ENCODE measurements around the gene TEX35. TPM values are rescaled to one million over a fixed set of nuclear protein-coding genes. Genes with fewer than 3 reads are reported as not detected.

The TEX35 gene
- total RNA-seq, 1 experiment from 2014 or later = not detected

DNA sequence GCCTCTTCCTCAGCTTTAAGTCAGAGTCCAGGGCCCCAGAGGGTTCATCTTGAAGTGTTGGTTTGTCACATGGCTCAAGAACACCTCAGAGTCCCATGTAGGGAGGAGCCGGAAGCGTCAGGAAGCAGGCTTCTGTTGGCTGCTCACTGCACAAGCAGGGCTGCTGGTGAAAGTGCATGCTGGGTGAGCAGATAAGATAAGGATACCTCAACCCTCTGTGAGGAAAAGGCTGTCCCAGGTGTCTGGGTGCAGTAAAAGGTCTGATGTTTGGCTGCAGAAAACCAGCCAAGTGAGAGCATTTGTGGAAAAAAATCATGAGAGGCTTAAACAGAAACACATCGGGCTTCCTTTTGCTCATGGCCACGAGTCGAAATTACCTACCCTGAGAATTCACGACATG, 6.2 kb upstream of the TEX35 start:
- BruUV-seq (replicated peaks) = no TSS peak
- H3K79me2 ChIP-seq (ENCODE audit: insufficient read depth, low read length) = no peaks in the 10 kb centered on the region
- ChIA-PET RAD21 (ENCODE audit: low non-redundant PET in 1 of 2, low total read pairs in 2 of 2, uncharacterized antibody in 2 of 2, unreplicated experiment in 2 of 2) (no interaction called here), CTCF (no interaction called here), POLR2A (no interaction called here)
- no peaks in the 10 kb centered on the region for H3K4me1 ChIP-seq (ENCODE audit: control insufficient read depth in 1 of 2, insufficient read depth in 2 of 2, low read length in 2 of 2)
- no peak for DNase-seq (ENCODE audit: low read depth, low spot score)
- H3K4me2 ChIP-seq (ENCODE audit: low read length) = no peak overlapping the region
- TF ChIP-seq SP1 (IDR thresholded peaks at IDR 0.05; ENCODE audit: low read depth) (no peak), ATF3 (IDR thresholded peaks at IDR 0.05) (no peak), EZH2phosphoT487 (IDR thresholded peaks at IDR 0.05; ENCODE audit: borderline replicate concordance) (no peak), CBX3 (IDR thresholded peaks at IDR 0.05; ENCODE audit: low read depth) (no peak), ELF1 (IDR thresholded peaks at IDR 0.05; ENCODE audit: borderline replicate concordance, low read depth) (no peak), FOSL1 (IDR thresholded peaks at IDR 0.05; ENCODE audit: low read depth) (no peak), YY1 (IDR thresholded peaks at IDR 0.05; ENCODE audit: extremely low read depth, insufficient replicate concordance, low read depth, low read length) (no peak), REST (IDR thresholded peaks at IDR 0.05; ENCODE audit: low read depth) (no peak), POLR2A (IDR thresholded peaks at IDR 0.05; ENCODE audit: borderline replicate concordance, extremely low read depth, insufficient read depth, insufficient read length) (no peak), TCF7L2 (IDR thresholded peaks at IDR 0.05; ENCODE audit: borderline replicate concordance, extremely low read depth, insufficient read depth, insufficient read length) (no peak), RAD21 (IDR thresholded peaks at IDR 0.05; ENCODE audit: low read depth) (no peak), EZH2 (IDR thresholded peaks at IDR 0.05) (no peak), POLR2AphosphoS5 (IDR thresholded peaks at IDR 0.05; ENCODE audit: low read depth, low read length) (no peak)
- no peak overlapping the region for H3K27ac ChIP-seq (ENCODE audit: low read depth, low read length)
- no peaks in the 10 kb centered on the region for H3K27me3 ChIP-seq (ENCODE audit: insufficient read depth, low read length)
- H3K9me2 ChIP-seq (ENCODE audit: insufficient read depth) = no peaks in the 10 kb centered on the region
- H4K20me1 ChIP-seq (ENCODE audit: insufficient read depth) = no peaks in the 10 kb centered on the region
- H3K9me3 ChIP-seq (ENCODE audit: control insufficient read depth in 1 of 2, insufficient read depth in 1 of 2, low read depth in 1 of 2, low read length in 2 of 2) = no peaks in the 10 kb centered on the region
- no peaks in the 10 kb centered on the region for H3K36me3 ChIP-seq (ENCODE audit: control insufficient read depth in 1 of 2, insufficient read depth in 2 of 2, low read length in 2 of 2)
- no peak overlapping the region for H3K4me3 ChIP-seq (replicated peaks in 1 of 2; ENCODE audit: low read depth in 1 of 2, low read length in 2 of 2)
- no peak overlapping the region for H3K9ac ChIP-seq (ENCODE audit: low read length)
- H2AFZ ChIP-seq (ENCODE audit: low read depth, low read length, poor library complexity, severe bottlenecking) = no peak overlapping the region
- no peak for ATAC-seq
- intact Hi-C loops (cut with micrococcal nuclease) = no loop called here
